ENCODE data around the gene SHB.

- TF ChIP-seq CTCF (IDR thresholded peaks at IDR 0.05; ENCODE audit: low read length) (no peak), EZH2 (optimal IDR thresholded peaks at IDR 0.05; ENCODE audit: low read depth, low read length) (no peak)
These were observed 48.6 kb upstream of the SHB start for GRCh38 chr9:38117651-38118050.
